ENCODE data around the gene USO1.
"Not testable (repeated sequence)": the region's sequence is repeated elsewhere in the genome, so short reads cannot be mapped to it uniquely, and the experiment has no call there.

USO1 gene

DNA sequence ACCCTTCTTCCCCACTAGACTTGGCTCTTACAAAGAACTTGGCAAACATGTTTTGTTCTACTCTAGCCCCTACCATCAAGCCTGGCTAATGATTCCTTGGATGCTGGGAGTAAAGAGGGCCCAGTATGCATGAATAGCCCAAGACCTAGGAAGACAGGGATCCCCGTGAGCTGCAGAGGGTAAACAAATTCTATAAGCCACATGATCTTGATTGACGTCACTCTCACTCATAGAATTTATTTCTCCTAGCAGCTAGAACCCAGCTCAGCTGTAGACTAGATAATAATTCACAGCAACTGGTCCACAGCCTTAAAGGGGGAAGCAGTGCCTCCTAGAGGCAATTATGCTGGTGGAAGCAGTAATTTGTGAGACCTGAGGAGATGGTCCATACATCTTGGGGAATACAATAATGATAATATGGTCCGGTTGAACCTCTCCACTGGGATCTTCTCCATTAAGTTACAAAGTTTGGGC is 16.1 kb upstream of the USO1 start:
- TF ChIP-seq, protein P1, sequence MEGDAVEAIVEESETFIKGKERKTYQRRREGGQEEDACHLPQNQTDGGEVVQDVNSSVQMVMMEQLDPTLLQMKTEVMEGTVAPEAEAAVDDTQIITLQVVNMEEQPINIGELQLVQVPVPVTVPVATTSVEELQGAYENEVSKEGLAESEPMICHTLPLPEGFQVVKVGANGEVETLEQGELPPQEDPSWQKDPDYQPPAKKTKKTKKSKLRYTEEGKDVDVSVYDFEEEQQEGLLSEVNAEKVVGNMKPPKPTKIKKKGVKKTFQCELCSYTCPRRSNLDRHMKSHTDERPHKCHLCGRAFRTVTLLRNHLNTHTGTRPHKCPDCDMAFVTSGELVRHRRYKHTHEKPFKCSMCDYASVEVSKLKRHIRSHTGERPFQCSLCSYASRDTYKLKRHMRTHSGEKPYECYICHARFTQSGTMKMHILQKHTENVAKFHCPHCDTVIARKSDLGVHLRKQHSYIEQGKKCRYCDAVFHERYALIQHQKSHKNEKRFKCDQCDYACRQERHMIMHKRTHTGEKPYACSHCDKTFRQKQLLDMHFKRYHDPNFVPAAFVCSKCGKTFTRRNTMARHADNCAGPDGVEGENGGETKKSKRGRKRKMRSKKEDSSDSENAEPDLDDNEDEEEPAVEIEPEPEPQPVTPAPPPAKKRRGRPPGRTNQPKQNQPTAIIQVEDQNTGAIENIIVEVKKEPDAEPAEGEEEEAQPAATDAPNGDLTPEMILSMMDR (IDR thresholded peaks at IDR 0.05; ENCODE audit: low read depth, low read length), result peak; percentile 52
- TF ChIP-seq, protein P2, sequence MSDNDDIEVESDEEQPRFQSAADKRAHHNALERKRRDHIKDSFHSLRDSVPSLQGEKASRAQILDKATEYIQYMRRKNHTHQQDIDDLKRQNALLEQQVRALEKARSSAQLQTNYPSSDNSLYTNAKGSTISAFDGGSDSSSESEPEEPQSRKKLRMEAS (IDR thresholded peaks at IDR 0.05; ENCODE audit: low read depth, low read length), result no peak
- no peak overlapping the region for H3K4me3 ChIP-seq (ENCODE audit: low read depth, low read length)
- peak; percentile 42 for DNase-seq (ENCODE audit: low read depth)

DNA sequence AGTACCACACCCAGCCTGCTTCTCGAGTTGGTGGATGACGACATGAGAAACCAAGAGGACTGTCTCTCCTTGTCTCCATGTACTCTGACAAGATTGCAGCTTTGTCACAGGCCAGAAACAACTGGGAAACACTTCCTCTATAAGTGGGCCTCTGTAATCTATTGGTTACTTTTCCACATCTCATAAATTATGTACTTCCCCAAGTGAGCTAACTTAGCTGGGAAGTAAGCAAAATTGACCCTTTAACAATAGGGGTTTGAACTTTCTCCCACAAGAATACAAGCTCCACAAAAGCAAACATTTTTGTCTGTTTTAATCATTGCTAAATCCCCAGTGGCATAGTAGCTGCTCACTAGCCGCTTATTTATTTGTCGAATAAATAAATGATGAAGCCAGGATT is 14.1 kb upstream of the USO1 start:
- no peak for DNase-seq (ENCODE audit: low read depth)
- TF ChIP-seq MYC (IDR thresholded peaks at IDR 0.05; ENCODE audit: low read depth, low read length) (no peak), POLR2A (IDR thresholded peaks at IDR 0.05; ENCODE audit: extremely low read depth, insufficient read length) (no peak)
- TF ChIP-seq, protein P2 (IDR thresholded peaks at IDR 0.05; ENCODE audit: low read depth, low read length), result no peak
- TF ChIP-seq, protein P1 (IDR thresholded peaks at IDR 0.05; ENCODE audit: low read depth, low read length), result no peak
- H3K4me3 ChIP-seq (ENCODE audit: low read depth, low read length), result no peak overlapping the region

DNA sequence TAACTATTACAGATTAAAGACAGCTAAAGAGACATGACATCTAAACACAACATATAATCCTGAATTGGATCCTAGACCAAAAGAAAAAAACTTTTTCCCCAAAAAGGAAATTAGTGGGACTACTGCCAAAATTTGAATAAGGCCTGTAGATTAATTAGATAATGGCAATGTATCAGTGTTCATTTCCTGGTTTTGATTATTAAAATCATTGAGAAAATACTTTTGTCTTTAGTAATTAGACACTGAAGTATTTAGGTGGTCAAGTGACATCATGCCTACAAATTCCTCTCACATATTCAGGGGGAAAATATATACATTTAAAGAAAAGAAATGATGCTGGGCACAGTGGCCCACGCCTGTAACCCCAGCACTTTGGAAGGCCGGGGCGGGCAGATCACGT is 10.4 kb upstream of the USO1 start:
- no peak for DNase-seq (ENCODE audit: low read depth)
- TF ChIP-seq, protein P2 (IDR thresholded peaks at IDR 0.05; ENCODE audit: low read depth, low read length), result no peak
- no peak for TF ChIP-seq MYC (IDR thresholded peaks at IDR 0.05; ENCODE audit: low read depth, low read length)
- TF ChIP-seq POLR2A (IDR thresholded peaks at IDR 0.05; ENCODE audit: extremely low read depth, insufficient read length), result no peak
- TF ChIP-seq, protein P1 (IDR thresholded peaks at IDR 0.05; ENCODE audit: low read depth, low read length), result no peak
- H3K4me3 ChIP-seq (ENCODE audit: low read depth, low read length), result no peak overlapping the region

DNA sequence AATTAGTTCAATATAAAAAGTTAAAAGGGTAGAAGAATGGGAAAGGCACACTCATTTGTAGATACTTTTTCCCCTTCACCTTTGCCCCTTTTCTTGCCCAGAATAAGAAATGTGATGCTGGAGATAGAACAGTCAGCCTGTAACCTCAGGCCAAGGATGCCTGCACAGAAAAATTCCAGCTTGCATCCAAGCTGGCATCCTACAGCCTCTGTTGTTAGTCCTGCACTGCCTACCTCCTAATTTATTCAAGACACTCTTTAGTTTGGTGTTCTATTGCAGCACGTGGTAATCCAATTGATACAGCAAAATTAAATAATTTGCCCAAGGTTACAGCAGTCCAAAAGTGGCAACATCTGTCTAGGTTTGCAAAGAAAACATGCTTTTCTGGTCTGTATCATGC is 9.7 kb upstream of the USO1 start:
- no peak overlapping the region for H3K4me3 ChIP-seq (ENCODE audit: low read depth, low read length)
- DNase-seq (ENCODE audit: low read depth), result no peak
- TF ChIP-seq MYC (IDR thresholded peaks at IDR 0.05; ENCODE audit: low read depth, low read length) (no peak), POLR2A (IDR thresholded peaks at IDR 0.05; ENCODE audit: extremely low read depth, insufficient read length) (no peak)
- TF ChIP-seq, protein P2 (IDR thresholded peaks at IDR 0.05; ENCODE audit: low read depth, low read length), result no peak
- TF ChIP-seq, protein P1 (IDR thresholded peaks at IDR 0.05; ENCODE audit: low read depth, low read length), result no peak

DNA sequence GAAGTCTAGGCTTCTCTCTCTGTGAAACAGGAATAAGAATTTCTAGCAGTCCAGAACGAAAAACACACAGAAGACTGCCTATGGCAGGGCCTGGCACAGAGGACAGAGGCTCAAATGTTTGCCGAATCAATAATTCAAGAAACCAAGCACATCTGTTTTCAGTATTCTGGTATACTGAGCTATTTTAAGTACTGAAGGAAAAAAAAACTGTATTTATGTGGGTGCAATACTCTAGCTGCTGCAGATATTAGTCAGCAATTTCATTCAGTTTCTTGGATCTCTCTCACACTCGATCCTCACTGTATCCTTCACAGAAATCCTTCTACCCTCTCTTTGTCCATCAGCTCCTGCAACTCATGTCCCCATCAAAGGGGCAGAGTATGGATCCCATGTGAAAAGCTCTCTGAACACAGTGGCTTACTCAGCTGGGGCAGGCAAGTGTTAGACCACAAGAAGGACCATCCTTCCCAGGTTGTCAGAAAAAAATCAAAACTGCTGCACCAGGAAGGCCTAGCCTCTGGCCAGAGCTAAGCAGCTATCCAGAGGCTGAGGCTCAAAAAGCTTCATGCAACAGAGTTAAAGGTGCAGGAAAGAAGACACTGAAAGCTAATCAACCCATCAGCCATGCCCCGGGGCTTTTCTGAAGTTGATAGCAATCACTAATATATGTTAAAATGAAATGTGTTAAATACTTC is 9.1 kb upstream of the USO1 start:
- DNase-seq (ENCODE audit: low read depth), result no peak
- TF ChIP-seq POLR2A (IDR thresholded peaks at IDR 0.05; ENCODE audit: extremely low read depth, insufficient read length) (no peak), MYC (IDR thresholded peaks at IDR 0.05; ENCODE audit: low read depth, low read length) (no peak)
- TF ChIP-seq, protein P2 (IDR thresholded peaks at IDR 0.05; ENCODE audit: low read depth, low read length), result no peak
- TF ChIP-seq, protein P1 (IDR thresholded peaks at IDR 0.05; ENCODE audit: low read depth, low read length), result no peak
- H3K4me3 ChIP-seq (ENCODE audit: low read depth, low read length), result no peak overlapping the region

DNA sequence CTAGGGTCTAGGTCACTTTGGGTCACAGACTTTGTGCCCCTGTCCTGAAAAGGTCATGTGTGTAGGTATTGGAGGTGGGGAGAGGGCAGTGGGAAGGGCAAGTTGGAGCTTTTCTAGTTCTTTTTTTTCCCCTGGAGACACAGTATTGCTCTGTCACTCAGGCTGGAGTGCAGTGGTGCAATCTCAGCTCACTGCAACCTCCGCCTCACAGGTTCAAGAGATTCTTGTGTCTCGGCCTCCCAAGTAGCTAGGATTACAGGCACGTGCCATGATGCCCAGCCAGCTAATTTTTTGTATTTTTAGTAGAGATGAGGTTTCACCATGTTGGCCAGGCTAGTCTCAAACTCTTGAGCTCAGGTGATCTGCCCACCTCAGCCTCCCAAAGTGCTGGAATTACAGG is 8.3 kb upstream of the USO1 start:
- DNase-seq (ENCODE audit: low read depth); H3K4me3 ChIP-seq (ENCODE audit: low read depth, low read length): not testable (repeated sequence)
